NCI-H1105 treated with DMSO at 0.1 percent for 48 hours (cell line): ENCODE results near the gene GPR176.

ENCODE experiments used
- DNase-seq: peaks from one replicate; lab custom pipeline; 2025; lab: John Stamatoyannopoulos, UW

GPR176 gene, protein sequence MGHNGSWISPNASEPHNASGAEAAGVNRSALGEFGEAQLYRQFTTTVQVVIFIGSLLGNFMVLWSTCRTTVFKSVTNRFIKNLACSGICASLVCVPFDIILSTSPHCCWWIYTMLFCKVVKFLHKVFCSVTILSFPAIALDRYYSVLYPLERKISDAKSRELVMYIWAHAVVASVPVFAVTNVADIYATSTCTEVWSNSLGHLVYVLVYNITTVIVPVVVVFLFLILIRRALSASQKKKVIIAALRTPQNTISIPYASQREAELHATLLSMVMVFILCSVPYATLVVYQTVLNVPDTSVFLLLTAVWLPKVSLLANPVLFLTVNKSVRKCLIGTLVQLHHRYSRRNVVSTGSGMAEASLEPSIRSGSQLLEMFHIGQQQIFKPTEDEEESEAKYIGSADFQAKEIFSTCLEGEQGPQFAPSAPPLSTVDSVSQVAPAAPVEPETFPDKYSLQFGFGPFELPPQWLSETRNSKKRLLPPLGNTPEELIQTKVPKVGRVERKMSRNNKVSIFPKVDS

DNA sequence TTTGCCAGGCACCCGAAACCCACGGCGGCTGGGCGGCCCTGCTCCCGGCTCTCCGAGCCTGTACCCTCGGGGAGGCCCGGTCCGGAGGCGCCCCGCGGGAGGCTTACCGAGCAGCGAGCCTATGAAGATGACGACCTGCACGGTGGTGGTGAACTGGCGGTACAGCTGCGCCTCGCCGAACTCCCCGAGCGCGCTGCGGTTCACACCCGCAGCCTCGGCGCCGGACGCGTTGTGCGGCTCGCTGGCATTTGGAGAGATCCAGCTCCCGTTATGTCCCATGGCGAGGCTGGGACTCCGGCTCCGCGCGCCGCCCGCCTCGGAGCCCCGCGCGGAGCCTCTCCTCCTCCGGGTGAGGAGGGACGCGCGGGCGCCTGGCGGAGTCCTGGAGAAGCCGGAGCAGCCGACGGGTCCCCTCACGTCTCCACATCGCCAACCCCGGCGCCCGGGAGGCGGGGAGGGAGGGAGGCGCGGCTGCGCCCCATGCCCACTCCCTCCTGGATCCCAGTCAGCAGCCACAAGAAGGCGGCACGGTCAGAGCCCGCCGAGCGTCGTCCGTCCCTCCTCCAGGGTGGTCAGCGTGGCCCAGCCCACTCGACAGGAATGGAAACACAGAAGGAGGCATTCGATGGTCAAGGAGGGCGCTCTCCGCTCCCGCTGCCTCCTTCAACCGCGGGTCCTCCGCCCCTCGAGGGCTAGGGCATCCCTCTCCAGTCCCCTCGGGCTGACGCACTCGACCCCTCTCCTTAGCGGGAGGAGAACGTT, at the start of gene GPR176:
TSS of gene GPR176 (minus strand) at position 519 of the 762 bp plus-strand sequence. CDS start at position 279, 240 bp downstream.
- peak; percentile 11 for DNase-seq

DNA sequence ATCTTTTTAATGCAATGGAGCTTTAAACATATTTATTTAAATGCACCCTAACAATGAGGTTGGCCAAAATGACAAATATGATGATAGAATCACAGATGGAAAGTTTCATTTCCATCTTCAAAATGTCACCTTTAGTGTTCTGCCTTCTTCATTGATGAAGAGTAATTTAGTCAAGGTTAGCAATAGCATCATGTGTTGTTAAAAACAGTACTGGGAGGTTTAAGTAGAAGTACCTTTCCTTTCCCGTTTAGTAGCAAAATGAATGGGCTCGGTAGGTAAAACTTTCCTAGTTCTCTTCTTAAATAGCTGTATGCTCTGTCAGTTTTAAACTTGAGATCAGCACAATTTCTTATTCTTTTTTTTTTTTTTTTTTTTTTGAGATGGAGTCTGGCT, 48.9 kb upstream of the GPR176 start:
- DNase-seq, result no peak

DNA sequence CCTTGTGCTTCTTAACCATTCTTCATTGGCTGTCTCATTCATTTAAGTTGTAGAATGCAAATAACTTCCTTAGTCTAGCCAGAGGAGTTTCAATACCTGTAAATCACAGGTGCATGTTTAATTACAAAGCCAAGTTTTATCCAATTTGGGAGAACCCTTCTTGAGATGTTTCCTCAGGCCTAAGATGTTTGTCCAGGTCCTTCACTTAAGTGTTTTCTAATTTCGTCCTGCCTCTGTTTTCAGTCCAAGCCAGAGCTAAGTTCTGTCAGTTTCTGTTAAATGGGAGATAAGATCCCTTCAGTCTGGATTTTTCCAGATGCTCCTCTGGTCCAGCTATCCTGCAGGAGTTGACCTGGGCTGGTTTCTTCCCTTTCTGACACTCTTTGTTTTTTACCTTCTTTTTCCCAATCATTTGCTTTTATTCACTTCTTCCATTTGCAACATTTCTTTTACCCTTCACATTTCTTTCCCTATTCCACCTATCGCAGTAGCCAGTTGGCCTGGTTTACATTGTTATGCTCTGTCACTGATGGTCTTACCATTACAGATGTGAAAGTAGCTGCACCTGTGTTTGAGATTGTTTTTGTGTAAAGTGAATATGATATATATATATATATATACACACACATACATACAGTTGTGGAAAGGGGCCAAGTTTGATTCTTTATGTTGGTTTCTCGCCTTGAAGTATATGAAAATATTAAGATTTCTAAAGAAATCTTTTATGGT, 48.4 kb upstream of the GPR176 start:
- no peak for DNase-seq

DNA sequence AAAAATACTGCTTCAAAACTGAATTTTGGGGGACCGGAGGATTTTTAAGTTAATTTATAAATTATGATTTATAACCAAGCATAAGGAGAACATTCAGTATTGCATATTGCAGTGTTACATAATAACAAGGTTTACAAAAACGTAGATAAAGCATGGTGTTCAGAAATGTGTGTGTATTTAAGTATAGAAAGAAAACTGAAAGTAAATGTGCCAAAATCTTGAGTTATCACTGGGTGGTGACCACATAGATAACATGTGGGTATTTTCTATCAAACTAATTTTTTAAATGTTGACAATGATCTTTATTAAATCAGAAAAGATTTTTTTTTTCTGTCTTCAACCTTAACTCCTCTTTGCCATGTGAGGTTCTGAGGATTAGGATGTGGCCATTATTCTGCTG, 46.5 kb upstream of the GPR176 start:
- no peak for DNase-seq

DNA sequence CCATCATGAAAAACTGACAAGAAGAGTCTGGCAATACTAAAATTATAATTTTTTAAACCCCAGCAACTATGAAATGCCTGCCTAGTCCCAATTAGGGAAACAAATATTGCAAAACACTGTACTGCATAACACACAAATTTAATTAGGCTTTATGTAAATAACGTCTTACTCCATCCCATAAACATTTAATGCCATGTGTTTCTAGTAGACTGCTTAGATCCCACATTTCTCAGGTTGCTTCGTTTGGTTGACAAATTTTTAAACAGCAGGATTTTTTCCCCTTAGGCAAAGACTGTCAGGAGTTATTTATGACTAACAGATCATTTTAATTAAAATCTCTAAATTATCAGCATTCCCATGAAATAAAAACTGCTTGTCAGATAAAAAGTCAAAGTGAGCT, 43.7 kb upstream of the GPR176 start:
- DNase-seq, result no peak

DNA sequence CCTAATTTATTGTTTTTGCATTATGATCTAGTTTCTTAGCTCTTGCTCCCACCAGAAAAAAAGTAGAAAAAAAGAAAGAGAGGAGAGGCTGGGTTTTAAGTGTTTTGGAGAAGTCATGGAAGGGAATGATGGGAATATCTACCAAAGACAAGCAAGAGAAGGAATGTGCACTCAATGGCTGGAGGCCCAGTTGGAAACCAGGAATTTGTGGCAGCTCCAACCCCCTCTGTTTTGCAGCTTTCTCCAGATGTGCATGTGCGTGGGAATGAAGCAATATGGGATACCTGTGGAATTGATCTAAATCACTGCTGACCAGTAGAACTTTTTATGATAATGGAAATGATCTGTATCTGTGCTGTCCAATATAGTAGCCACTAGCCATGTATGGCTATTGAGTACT, 41.0 kb upstream of the GPR176 start:
- DNase-seq, result no peak

DNA sequence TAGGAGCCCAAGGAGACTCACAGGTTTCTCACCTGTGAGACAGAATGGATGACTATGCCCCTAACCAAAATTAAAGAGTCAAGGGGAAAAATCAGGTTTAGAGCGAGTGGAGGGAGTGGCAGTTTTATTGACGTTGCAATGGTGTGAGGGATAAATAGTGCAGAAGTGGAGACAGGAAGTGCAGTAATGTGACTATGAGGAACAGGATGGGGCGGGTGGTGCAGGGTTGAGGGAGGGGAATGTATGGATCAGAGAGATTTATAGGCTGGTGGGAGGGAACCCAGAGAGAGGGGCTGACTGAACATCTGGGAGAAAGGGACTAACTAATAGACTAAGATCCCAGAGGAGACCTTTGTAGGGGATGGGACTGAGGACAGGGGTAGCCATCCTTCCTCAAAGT, 40.3 kb upstream of the GPR176 start:
- no peak for DNase-seq

DNA sequence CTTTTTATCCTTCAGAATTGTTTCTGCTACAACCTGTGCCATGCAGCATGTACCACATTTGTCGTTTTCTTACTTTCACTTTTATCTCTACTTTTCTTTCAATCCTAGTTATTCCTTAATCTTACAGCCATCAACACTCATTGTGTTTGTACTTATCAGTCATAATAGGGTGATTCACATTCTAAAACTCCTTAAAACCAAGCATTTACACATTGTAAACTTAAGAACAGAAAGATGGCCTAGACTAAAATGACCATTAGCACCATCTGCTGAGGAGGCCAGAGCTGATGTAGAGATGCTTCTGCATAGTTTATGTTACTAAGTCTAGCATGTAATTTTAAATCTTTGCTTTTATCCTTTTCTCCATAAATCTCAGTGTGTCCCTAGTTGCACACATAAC, 39.3 kb upstream of the GPR176 start:
- no peak for DNase-seq

DNA sequence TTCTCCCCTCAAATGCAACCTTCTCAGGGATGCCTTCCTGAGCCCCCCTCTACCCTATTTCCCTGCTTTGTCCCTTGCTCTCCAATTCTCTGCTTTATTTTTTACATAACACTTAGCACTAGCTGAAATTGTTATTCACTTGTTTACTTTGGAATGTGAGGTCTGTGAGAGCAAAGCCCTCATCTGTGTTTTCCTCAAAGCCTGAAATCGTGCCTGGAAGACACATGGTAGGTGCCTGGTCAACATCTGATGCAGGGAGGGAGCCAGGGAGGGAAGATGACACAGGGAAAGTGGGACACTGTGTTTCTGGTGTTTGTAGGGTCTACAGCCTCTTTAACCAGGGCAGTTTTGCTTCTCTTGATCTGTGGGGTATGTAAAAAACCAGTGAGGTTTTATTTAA, 37.4 kb upstream of the GPR176 start:
- no peak for DNase-seq

DNA sequence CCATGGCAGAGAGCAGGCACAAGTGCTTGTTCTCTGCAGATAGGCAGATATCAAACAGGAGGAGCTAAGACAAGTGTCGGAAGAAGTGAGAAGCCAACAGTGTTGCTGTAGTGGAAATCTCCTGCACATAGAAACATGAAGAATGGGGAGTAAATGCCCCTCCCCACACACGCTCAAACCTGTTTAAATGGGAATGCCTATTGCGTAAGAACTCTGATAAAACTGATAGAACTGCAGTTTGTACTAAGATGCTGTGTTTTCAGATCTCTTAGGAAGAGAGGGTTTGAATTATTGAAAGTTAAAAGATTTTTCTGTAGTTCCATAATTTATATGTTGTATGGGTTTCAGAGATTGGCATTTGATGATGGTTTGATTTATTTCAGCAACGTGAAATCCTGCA, 33.5 kb upstream of the GPR176 start:
- no peak for DNase-seq

DNA sequence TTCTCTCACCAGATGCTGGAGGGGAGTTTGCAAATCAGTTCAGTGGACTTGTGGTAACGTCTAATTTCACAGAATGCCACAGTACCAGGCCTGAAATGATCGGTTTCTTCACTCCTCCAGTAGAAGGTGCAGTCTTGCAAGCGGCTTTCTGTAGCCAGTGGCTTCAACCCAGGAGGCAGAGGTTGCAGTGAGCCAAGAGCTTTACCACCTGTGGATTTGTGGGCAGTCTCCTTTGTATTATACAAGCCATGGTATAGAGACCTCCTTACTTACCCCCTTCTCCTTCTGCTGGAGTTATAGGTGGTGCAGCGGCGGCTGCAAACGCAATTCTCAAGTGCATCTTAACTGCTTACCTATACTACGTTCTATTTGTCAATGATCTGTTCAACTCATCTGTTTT, 31.5 kb upstream of the GPR176 start:
- DNase-seq, result no peak

DNA sequence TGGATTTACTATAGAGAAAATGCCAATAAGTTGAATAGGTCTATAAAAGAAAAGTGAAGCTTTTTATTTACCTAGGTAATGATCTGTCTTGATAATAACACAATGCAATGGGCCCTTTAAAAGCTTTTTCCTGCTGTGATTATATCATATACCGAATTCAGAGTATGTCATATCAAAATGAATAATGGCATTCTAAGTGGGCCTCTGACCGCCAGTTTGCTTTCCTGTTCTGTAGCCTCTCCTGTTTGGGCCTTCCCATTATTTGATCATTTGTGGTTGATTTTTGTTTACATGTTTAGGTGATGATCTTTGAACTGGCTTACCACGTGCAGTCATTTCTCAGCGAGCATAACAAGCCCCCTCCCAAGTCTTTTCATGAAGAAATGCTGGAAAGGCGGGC, 28.8 kb upstream of the GPR176 start:
- no peak for DNase-seq

DNA sequence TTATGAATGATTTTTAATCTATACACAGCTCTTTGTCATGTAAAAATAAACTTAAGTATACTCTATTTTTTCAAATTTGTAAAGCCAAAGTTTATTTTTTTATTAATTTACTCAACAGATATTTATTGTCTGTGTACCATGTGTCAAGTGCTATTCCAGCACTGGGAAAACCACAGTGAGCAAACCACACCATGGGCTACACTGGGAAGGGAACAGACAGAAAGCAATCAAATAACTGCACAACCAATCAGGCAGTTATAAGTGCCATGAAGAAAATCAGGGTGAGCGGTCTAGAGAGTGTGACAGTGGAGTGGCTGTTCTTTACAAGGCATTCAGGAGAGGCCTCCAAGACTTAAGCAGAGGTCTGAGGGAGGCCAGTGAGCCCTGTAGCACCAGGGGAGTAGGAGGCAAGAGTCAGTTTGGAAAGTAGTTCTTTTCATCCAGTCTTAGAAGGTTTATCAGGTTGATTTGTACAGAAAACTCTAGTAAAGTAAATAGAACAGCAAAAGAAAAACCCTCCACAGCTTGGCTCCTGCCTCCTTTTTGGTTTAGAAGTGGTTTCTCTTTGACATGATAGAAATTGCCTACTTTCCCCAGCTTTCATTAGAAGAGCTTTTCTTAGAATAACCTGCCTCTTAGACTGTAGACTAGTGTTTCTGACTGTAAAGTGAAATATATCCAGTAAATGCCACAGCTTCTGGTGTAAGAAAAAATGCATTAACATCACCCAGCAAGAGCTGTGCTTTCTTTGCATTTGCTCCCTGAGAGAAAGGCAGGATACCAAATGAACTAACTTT, 27.5 kb upstream of the GPR176 start:
- DNase-seq, result no peak

DNA sequence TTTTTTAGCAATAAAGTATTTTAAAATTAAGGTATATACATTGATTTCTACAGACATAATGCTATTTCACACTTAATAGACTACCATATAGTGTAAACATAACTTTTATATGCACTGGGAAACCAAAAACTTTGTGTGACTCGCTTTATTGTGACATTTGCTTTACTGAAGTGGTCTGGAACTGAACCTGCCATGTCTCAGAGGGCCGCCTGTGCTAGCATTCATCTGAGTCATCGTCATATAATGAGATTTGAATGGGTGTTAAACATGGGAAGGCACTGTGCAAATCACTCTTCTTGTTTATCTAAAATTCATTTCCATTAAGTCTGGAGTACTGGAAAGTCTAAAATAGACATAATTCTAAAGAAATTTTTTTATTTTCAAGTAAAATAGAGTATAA, 26.8 kb upstream of the GPR176 start:
- no peak for DNase-seq

DNA sequence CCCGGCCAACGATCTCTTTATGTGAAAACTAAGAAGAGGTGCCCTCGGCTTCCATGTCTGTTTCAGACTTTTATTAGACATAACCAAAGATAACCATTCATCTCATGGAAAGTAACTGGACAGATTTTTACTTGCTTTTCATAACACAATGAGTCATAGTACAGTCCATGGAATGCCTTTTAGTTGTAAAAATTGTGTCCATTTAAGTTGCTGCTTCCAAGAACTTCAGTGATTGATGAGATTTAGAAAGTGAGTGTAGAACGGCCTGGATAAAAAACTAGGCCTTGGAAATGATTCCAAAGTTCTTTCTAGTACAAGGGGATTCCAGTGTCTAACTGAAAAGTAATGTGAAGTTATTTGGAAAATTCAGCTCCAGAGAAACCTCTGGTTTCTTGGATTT, 24.7 kb upstream of the GPR176 start:
- DNase-seq, result no peak

DNA sequence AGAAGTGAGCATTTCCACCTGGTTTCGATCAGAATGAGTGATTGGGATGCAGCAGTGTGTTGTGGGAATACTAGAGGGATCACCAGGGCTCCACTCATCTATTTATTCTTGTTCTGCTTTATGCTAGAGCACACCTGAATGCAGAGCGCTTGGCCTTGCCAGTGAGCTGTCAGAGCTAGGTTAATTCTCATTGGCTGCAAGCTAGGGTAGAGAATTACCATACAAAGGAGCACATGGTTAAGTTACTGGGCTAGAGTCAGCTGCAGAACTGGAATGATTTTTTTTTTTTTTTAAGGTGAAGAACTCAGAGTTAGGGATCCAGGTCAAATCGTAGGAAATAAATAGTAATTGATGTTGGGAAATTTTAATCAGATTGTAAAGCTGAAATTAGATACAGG, 22.7 kb upstream of the GPR176 start:
- no peak for DNase-seq

DNA sequence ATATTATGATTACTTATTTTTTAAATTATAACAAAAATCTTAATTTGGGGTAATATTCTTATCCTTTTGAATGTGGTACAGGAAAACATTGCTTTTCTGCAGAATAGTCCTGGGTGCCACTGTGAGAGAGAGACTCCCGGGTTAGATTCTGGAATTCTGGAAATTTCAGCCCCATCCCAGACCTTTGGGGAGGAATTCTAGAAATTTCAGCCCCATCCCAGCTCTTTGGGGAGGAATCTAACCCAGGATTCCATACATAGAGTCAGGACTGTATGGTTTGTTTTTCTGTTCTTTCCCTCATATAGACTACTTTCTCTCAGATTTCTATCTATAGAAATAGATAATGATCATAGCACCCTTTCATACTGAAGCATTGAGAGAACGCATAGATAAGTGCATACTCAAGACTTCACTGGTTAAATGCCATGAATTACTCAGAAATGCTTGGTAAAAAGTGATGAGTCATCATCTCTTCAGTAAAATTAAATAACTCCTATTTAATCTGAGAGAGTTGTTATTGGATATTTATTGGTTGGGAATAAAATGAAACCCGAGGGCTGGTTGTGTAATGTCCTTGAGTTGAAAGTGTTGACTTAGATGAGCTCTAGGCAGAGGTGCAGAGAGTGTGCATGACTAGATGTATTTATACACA, 22.2 kb upstream of the GPR176 start:
- no peak for DNase-seq

DNA sequence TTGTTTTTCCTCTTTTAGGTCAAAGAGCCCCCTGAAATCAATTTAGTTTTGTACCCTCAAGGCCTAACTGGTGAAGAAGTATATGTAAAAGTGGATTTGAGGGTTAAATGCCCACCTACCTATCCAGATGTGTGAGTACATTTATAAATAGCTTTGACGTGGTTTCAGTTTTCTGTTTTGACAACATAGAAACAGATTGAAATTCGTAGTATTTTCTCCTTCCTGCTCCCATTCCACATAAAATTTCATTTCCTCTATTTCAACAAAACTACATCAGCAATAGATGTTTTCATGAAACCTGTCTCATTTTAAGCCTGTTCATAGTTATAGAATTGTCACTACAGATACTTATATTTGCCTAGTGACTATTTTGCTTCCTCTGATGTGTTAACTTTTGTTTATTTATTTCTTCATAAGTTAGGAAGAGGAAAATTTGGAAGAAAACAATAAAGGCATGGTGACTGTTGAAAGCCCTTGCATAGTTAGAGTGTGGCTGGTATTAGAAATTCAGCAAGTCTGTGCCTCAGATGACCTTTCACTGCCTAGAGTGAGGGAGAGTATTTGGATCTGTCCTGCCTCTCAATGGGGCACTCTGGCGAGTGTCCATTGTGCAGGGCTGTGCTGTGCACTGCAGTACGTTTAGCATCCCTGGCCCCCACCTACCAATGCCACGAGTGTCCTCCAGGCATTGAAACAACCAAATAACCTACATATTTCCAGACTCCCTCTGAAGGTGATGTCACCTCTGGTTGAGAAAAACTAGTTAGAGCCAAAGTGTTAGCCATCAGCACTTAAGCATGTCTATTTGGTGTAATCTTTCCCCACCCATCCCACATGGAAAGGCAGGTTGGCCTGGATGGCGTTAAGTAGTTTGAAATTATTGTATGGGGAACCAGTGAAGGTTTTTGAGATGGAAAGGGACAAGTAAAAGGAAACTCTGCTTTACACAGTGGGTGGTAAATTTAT, 19.7 kb upstream of the GPR176 start:
- no peak for DNase-seq

DNA sequence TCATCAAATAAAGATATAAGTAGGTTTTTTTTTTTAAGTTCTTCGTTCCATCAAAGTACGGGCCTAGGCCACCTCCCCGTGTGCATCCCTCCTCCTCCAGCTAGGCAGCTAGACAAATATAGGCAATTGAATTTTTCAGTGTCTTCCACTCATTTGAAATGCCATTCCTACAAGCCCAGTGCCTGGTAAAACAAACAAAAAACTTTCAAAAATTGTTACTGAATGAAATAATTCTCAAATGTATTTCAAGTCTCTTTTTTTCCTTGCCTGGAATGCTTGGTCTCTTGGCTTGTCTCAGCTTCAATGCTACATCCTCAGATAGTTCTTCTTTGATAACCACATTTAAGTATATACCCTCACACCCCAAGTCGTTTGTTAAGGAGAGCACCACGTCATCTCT, 17.6 kb upstream of the GPR176 start:
- DNase-seq, result no peak

DNA sequence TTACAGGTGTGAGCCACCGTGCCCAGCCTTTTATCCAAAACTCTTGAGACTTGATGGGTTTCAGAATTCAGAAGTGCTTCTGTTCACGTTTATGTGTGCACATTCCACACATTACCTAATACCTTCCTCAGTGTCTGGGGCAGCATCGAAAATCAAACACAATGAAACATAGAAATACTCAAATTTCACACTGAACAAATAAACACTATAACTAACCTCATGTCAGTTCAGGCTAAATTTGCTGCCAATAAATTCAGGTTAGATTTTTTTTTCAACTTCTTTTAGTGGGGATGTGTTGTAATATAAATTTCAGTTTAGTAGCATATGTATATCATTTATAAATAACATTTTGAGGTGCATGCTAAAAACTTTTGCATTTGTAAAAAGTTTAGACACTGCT, 16.6 kb upstream of the GPR176 start:
- DNase-seq, result no peak
